Inflammatory macrophage treated with lipopolysaccharide for 1 hour (primary cell): ENCODE results near the gene NR2F1-AS1.

Experiments used
- DNase-seq, 2 donors: peaks; one replicate each; pipeline ENCODE4 v3.0.0-alpha.2; 2020 to 2022

Gene NR2F1-AS1

DNA sequence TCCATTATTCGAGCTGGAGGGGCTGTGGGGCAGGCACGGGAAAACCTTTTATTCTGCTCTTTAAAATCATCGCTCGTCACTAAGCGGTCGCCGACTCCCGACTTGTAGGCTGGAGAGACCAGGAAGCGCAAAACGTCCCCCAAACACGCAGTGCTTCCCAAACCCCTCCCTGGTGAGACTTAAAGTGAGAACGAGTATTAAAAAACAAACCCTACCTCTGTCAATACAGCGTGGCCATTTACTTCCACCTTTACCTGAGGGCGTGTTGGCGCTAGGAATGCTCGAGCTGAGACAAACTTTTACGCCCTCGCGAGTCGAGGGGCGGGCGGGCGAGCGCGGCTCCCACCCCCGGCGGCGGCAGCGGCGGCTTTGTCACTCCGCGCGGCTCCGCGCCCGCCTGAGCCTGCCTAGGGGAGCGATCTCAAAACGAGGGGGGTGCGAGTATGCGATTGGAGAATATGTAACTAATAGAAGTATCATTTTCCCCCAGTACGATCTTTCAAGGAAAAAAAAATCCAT is at the start of gene NR2F1-AS1:
NR2F1-AS1 (minus strand) TSS at position 293 of the 519 bp plus-strand sequence.
- no peak for DNase-seq

DNA sequence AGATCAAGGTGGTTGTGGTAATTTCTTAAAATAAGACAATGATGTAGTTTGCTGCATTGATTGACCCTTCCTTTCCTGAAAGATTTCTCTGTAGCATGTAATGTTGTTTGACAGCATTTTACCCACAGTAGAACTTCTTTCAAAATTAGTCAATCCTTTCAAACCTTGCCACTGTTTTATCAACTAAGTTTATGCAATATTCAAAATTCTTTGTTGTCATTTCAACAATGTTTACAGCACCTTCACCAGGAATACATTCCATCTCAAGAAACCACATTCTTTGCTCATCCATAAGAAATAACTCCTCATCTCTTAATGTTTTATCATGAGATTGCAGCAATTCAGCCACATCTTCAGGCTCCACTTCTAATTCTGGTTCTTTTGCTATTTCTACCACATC is 45.8 kb upstream of the NR2F1-AS1 start:
- no peak for DNase-seq

GRCh38 chr5:93623153-93623552 is 42.1 kb upstream of the NR2F1-AS1 start:
- no peak for DNase-seq

DNA sequence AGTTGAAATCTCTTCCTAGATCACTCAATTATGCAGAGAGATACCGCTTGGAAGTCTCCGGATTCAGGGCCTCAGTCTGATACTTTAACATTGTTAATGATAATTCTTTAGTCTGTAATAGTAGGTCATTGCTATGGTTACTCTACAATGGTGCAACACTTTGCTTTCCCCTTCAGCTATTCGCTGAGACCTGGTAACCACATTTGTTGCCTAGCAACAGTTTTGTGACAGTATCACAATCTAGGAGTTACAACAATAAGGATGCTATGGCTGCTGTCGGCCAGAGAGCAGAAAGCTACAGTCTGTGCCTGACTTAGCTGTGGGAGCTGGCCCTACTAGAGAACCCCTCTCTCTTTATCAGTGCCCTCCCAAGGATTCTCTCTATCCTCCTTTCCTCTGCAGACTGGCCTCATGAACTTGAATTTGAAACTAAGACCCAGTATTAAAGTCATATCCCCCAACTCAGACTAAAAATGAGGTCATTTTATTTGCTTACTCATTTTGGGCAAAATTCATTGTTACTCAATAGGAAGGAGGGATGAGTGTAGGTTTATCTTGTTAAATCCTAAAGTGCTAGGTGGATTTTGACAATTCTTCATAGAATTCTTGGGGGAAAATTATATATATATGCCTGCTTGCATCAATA is 41.3 kb upstream of the NR2F1-AS1 start:
- no peak for DNase-seq

DNA sequence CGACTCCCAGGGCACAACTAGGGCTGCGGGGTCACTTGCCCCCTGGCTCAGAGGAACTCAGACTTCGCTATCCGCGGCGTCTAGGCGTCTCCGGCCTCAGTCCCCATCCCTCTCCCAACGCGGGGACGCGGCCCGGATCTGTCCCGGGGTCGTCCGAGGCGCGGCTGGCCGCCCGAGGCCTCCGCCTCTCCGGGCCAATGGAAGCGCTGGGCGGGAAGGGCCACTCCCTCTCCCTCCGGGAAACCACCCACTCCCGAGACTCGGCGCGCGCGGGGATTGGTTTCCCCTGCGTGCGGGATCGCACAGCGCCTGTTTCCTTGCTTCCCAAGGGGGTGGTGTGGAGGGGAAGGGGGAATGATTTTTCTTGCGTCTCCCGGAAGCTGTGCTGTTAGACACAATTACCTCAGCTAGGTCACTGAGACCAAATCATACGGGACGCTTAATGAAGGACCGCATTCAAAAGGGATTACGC is 40.3 kb upstream of the NR2F1-AS1 start:
- DNase-seq = no peak

DNA sequence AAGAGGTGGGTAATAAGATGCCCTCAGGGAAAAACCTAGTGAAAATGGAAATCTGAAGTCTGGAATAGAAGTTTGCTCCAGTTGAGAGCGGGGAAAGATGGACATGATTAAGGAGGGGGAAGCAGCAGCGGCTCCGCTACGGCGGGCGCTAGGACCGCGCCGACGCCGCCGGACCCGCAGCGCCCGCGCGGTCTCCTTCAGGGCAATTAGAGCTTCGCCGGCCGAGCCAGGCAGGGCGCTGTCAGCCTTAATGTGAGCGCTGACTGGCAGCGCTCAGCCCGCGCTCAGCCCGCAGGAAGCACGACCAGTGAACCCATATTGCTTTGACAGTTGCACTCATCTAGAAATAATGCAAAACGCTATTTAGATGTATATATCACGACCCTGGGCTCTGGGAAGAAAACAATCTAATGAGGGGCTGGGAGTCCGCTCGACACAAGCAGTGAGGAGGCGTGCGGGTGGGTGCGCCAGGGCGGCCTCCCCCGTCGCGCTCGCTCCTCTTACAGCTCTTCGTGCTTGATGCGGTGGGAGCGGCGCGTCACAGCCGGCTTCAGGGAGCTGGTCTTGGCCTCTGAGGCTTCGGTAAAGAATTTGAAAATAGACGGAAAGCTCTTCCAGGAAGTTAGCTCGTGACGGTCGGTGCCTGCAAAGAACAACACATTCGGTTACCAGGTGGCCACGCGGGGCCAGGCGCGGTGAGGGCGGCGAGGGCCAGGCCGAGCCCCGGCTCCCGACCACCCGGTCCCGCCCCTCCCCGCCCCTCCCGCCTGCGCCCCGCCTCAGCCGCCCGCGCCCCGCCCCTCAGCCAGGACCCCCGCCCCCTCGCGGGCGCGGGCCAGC is 39.7 kb upstream of the NR2F1-AS1 start:
- peak; percentile 49 to 63 for DNase-seq

DNA sequence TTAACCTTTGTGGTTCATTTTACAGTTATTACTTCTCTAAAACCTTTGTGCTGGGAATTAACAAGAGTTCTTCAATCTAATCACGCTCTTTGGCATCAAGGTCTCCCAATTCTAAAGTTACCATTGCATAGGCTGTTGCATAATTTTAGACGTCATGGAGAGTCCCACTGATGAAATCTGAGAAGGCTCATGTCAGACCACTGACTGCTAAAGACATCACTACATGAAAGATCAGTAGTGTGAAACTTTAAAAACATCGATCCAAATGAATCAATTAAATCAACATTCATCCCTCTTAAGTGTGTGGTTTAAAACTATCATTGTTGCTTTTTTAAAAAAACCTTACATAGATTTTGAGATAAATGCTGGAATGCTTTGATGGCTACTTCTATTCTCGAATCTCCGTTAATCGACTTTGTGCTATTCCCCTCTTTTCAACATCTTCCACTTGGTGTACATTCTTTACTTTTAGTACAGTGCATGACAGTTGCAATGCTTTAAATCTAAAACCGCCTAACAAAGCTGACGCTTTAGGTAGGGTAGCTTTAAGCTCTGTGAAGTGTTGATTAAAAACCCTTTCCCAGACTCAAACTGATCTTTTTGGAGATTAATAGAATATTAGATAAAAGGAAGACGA is 35.6 kb upstream of the NR2F1-AS1 start:
- no peak for DNase-seq

- no peak for DNase-seq
Observed at GRCh38 chr5:93612855-93613243, 31.8 kb upstream of the NR2F1-AS1 start.

DNA sequence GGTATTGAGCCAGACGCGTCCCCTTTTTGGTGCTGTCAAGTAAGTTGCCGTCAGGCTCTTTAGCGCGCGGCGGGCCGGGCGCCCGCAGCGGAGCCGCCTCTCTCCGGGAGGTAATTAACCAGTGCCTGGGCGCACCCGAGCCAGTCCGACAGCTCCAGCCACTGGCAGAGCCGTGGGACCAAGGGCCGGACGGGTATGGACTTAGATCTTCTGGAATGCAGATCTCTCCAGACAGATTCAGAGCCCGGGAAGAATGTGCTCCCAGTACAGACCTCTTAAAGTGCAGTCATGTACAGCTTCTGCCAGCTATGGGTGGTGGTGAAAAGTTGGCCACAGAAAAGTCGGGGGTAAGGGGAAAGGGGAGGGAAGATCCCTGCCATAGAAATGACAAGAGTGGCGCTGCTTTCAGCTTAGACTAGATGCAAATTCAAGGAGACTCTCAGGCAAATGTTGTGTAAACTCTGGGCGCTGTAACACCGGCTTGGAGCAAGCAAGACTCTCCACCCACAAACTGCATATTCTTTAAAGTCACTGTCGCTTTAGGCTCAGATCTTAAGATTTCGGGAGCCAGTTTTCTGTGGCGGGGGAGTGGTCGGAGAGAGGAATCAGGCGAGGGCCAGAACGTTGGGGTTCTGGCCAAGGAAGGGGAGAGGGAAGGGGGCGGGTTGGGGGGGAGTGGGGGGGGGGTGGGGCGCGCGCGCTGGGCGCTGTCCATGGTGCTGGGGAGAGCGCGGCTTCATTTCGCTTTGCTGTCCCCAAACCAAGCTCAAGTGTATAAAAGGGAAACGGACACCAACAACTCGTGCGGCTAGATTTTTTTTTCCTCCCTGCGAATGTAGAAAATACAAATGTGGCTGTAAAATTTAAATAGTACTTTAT is 31.2 kb upstream of the NR2F1-AS1 start:
- DNase-seq = no peak

DNA sequence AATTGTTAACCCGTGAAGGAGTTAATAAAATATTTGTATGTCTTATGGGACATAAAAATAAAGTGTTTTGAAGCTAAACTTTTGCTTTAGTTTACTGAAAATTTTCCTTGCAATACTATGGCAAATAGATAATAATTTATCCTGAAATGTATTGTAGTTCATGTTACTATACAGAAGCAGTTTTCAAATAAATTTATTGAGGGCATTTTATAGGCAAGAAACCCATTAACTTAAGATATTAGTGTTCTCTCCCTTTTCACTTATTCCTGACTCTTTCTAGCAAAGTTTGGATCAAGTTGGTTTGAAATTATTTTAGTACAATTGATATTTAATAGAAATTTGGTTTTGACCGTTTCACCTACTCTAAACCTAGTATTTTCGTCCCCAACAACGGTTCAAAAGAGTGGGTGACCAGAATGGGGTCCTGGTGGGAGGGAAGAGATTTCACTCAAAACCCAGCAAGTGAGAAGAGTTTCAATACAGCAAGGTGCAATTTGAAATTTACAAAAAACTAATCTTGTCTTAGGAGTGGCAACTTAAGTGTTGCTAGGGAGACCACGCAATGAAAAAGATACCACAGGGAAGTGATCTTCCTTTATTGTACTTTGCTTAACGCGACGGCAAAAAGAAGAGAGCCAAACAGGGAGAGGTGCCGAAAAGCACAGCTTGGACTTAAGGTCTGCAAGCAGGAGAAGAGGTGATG is 30.4 kb upstream of the NR2F1-AS1 start:
- no peak for DNase-seq

- DNase-seq = no peak
Observed at GRCh38 chr5:93610581-93611272, 29.7 kb upstream of the NR2F1-AS1 start.

- DNase-seq = no peak
Observed at GRCh38 chr5:93609762-93610161, 28.7 kb upstream of the NR2F1-AS1 start.

DNA sequence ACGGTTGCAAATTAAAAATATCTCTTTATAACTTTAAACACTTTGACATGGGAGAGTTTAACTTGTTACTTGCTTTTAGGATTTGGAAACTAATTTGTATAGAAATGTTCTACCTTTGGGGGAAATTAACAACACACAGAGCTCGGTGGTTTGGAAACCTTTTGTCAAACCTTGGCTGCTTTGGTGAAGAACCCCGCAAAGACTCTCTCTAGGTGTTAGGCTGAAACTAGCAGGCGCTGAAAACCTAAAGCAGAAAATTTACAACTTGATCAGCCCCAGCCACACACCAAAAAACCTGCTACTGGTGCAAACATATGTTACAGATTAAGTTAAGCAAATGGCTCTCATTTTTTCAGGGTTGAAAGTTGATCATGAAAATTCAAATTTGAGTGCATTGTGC is 27.8 kb upstream of the NR2F1-AS1 start:
- no peak for DNase-seq

- DNase-seq = peak in 1 of 2 donors; percentile 50
Observed at GRCh38 chr5:93607367-93608258, 26.6 kb upstream of the NR2F1-AS1 start.

GRCh38 chr5:93606382-93606752 is 25.3 kb upstream of the NR2F1-AS1 start:
- no peak for DNase-seq

DNA sequence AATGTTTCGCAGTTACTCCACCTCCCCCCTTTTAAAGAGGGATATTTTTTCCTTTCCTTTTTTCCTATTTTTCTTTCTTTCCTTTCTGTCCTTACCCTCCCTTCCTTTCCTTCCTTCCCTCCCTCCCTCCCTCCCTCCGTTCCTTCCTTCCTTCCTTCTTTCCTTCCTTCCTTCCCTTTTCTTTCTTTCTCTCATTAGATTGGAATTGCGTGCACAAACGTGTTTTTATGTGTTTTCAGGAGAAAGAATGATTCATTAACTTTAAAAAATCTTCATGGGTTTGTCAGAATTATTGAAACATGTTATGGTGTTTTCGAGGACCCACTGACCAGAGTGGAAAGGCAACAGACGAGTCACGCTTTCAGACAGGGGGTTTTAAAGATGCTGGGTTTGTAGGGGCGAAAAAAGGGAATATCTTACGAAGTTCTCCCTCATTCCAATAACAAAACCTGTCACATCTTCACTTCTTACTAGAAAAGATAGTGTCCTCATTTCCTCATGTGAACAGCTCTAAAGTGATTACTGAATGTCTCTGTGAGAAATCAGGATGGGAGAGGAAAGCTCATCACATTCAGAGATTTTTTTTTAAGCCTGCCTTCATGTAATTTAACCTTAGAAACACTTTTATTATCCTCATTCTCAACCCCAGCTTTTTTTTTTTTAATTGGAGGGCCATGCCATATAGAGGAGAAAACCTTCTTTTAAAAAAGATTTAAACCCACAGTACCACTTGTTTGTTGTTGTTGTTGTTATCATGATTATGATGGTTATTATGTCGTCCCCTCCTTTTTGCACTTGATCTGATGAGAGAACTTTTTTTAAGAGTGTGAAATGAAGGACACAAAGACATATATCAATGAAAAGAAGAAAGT is 23.9 kb upstream of the NR2F1-AS1 start:
- DNase-seq = no peak

- no peak for DNase-seq
Observed at GRCh38 chr5:93603793-93604643, 23.0 kb upstream of the NR2F1-AS1 start.
